ENCODE results near the gene KREMEN2.

The KREMEN2 gene

GRCh38 chr16:2996298-2996697 lies 32.2 kb downstream of the KREMEN2 start:
- DNase-seq (ENCODE audit: insufficient read length, low spot score): no peak
- no peak for FAIRE-seq

GRCh38 chr16:2999929-3000328 lies 35.9 kb downstream of the KREMEN2 start:
- no peak for DNase-seq (ENCODE audit: insufficient read length, low spot score)
- no peak for FAIRE-seq

- DNase-seq (ENCODE audit: insufficient read length, low spot score): no peak
- FAIRE-seq: no peak
Observed at GRCh38 chr16:3000540-3000939, 36.5 kb downstream of the KREMEN2 start.

- DNase-seq (ENCODE audit: insufficient read length, low spot score) (no peak), FAIRE-seq (no peak)
Observed at GRCh38 chr16:3001316-3001715, 37.2 kb downstream of the KREMEN2 start.

- DNase-seq (ENCODE audit: insufficient read length, low spot score): peak; percentile 99
- peak; percentile 98 for FAIRE-seq
Observed at GRCh38 chr16:3003582-3004270, 39.7 kb downstream of the KREMEN2 start.

GRCh38 chr16:3004319-3004718 lies 40.2 kb downstream of the KREMEN2 start:
- FAIRE-seq (no peak), DNase-seq (ENCODE audit: insufficient read length, low spot score) (no peak)

GRCh38 chr16:3004781-3005284 lies 40.8 kb downstream of the KREMEN2 start:
- DNase-seq (ENCODE audit: insufficient read length, low spot score): peak; percentile 28

GRCh38 chr16:3007059-3007956 lies 43.2 kb downstream of the KREMEN2 start:
- no peak for FAIRE-seq

More at GRCh38 chr16:3004781-3005284, 40.8 kb downstream of the KREMEN2 start:
- FAIRE-seq: no peak

GRCh38 chr16:3007957-3008689 lies 44.0 kb downstream of the KREMEN2 start:
- FAIRE-seq: no peak

More at GRCh38 chr16:3007059-3007956, 43.2 kb downstream of the KREMEN2 start:
- no peak for DNase-seq (ENCODE audit: insufficient read length, low spot score)

GRCh38 chr16:3008690-3009037 lies 44.6 kb downstream of the KREMEN2 start:
- FAIRE-seq (no peak), DNase-seq (ENCODE audit: insufficient read length, low spot score) (no peak)

More at GRCh38 chr16:3007957-3008689, 44.0 kb downstream of the KREMEN2 start:
- DNase-seq (ENCODE audit: insufficient read length, low spot score): no peak

- DNase-seq (ENCODE audit: insufficient read length, low spot score): peak; percentile 43
- FAIRE-seq: peak; percentile 23
Observed at GRCh38 chr16:3009568-3010390, 45.7 kb downstream of the KREMEN2 start.

GRCh38 chr16:3010510-3010909 lies 46.4 kb downstream of the KREMEN2 start:
- FAIRE-seq (no peak), DNase-seq (ENCODE audit: insufficient read length, low spot score) (no peak)

- DNase-seq (ENCODE audit: insufficient read length, low spot score): no peak
- no peak for FAIRE-seq
Observed at GRCh38 chr16:3012246-3012645, 48.2 kb downstream of the KREMEN2 start.

- FAIRE-seq (peak; percentile 91), DNase-seq (ENCODE audit: insufficient read length, low spot score) (no peak)
Observed at GRCh38 chr16:3012828-3013420, 48.8 kb downstream of the KREMEN2 start, which contains the start of gene CLDN9. TSS of gene CLDN9 (plus strand) at chr16:3012923. CDS start at chr16:3013363, 440 bp downstream.

GRCh38 chr16:3013491-3013951 lies 49.4 kb downstream of the KREMEN2 start:
- no peak for FAIRE-seq
- no peak for DNase-seq (ENCODE audit: insufficient read length, low spot score)

- DNase-seq (ENCODE audit: insufficient read length, low spot score): no peak
Observed at GRCh38 chr16:3013998-3014690, 50.1 kb downstream of the KREMEN2 start.

GRCh38 chr16:3014971-3015370 lies 50.9 kb downstream of the KREMEN2 start:
- DNase-seq (ENCODE audit: insufficient read length, low spot score) (no peak), FAIRE-seq (no peak)

More at GRCh38 chr16:3013998-3014690, 50.1 kb downstream of the KREMEN2 start:
- FAIRE-seq: no peak

GRCh38 chr16:3015865-3016521 lies 51.9 kb downstream of the KREMEN2 start:
- DNase-seq (ENCODE audit: insufficient read length, low spot score) (no peak), FAIRE-seq (no peak)
